CD14-positive monocyte (primary cell): Measurements from ENCODE around the gene METAP1D. TPM values are rescaled to one million over a fixed set of nuclear protein-coding genes. Genes with fewer than 3 reads are reported as not detected.

Experiments used
- DNase-seq, 3 donors: peaks; one replicate each; pipeline ENCODE4 v3.0.0-alpha.2; 2011 to 2022
- H2AFZ ChIP-seq: 2 replicates; pipeline ENCODE4 v1.6.0; 2012; ENCODE audit warnings: mild to moderate bottlenecking, low read depth, low read length, inconsistent platforms; ENCODE audit not compliant: insufficient read depth, poor library complexity, severe bottlenecking
- H3K27ac ChIP-seq, 2 donors: 1 replicate in 1 of 2; 2 replicates in 1 of 2; pipeline ENCODE4 v1.5.1; 2012 to 2013; ENCODE audit warnings: low read length in 2 of 2, control low read depth in 1 of 2, inconsistent platforms in 1 of 2, low read depth in 1 of 2, mild to moderate bottlenecking in 1 of 2
- H3K27me3 ChIP-seq, 2 donors: one replicate each; pipeline versions ENCODE4 v1.6.0 to v1.6.1; 2011 to 2013; ENCODE audit warnings: low read length in 2 of 2; ENCODE audit not compliant: control insufficient read depth in 2 of 2, insufficient read depth in 2 of 2
- H3K36me3 ChIP-seq, 2 donors: replicated peaks in 1 of 2; 1 replicate in 1 of 2; 2 replicates in 1 of 2; pipeline versions ENCODE4 v1.5.1 to v1.6.1; 2012 to 2013; ENCODE audit warnings: low read length in 2 of 2, control low read depth in 1 of 2, inconsistent platforms in 1 of 2, mild to moderate bottlenecking in 1 of 2; ENCODE audit not compliant: insufficient read depth in 2 of 2, control insufficient read depth in 1 of 2
- H3K4me1 ChIP-seq, 2 donors: 1 replicate in 1 of 2; 2 replicates in 1 of 2; pipeline versions ENCODE4 v1.5.1 to v1.6.1; 2012 to 2013; ENCODE audit warnings: low read length in 2 of 2, control low read depth in 1 of 2, inconsistent platforms in 1 of 2, mild to moderate bottlenecking in 1 of 2, moderate library complexity in 1 of 2; ENCODE audit not compliant: insufficient read depth in 2 of 2, control insufficient read depth in 1 of 2
- H3K4me2 ChIP-seq: replicated peaks from 2 replicates; pipeline ENCODE3; 2012; ENCODE audit warnings: low read length, moderate library complexity, mild to moderate bottlenecking; ENCODE audit not compliant: poor library complexity, severe bottlenecking; ENCODE audit errors: extremely low read depth
- H3K4me3 ChIP-seq, 3 experiments: fragments of 200-600 bp in 1 of 3; sonication (generic) in 1 of 3; replicated peaks in 1 of 3; 1 replicate in 2 of 3; 2 replicates in 1 of 3; pipeline ENCODE4 v1.5.1; 2011 to 2013; ENCODE audit warnings: low read length in 3 of 3, mild to moderate bottlenecking in 3 of 3, control low read depth in 2 of 3, low read depth in 2 of 3, inconsistent platforms in 1 of 3, moderate library complexity in 1 of 3
- H3K79me2 ChIP-seq: 2 replicates; pipeline ENCODE4 v1.6.0; 2012; ENCODE audit warnings: mild to moderate bottlenecking, control low read depth, inconsistent platforms, low read length, moderate library complexity; ENCODE audit not compliant: insufficient read depth
- H3K9ac ChIP-seq: 2 replicates; pipeline ENCODE4 v1.6.0; 2017; ENCODE audit warnings: low read length, mild to moderate bottlenecking; ENCODE audit not compliant: insufficient read depth, poor library complexity, severe bottlenecking
- H3K9me3 ChIP-seq, 2 donors: replicated peaks in 1 of 2; 1 replicate in 1 of 2; 2 replicates in 1 of 2; pipeline versions ENCODE4 v1.5.1 to v1.6.1; 2012 to 2013; ENCODE audit warnings: low read length in 2 of 2, control low read depth in 1 of 2; ENCODE audit not compliant: control insufficient read depth in 1 of 2, insufficient read depth in 1 of 2
- H4K20me1 ChIP-seq: 2 replicates; pipeline ENCODE4 v1.6.0; 2012; ENCODE audit warnings: mild to moderate bottlenecking, low read length, control low read depth, moderate library complexity; ENCODE audit not compliant: insufficient read depth
- H3K27ac Mint-ChIP-seq, 7 donors: one replicate each; pipeline ENCODE4 v1.8.0; 2020; ENCODE audit warnings: mild to moderate bottlenecking in 7 of 7, mixed read lengths in 7 of 7, moderate library complexity in 6 of 7, inconsistent platforms in 2 of 7
- H3K27me3 Mint-ChIP-seq, 3 donors: one replicate each; pipeline ENCODE4 v1.8.0; 2021 to 2022; ENCODE audit warnings: low read depth in 3 of 3, mild to moderate bottlenecking in 3 of 3, mixed read lengths in 3 of 3, moderate library complexity in 3 of 3, inconsistent platforms in 1 of 3
- H3K36me3 Mint-ChIP-seq, 2 donors: one replicate each; pipeline ENCODE4 v1.8.0; 2020; ENCODE audit warnings: mixed read lengths in 2 of 2, inconsistent platforms in 1 of 2, mild to moderate bottlenecking in 1 of 2
- H3K4me1 Mint-ChIP-seq: one replicate; pipeline ENCODE4 v1.8.0; 2020; ENCODE audit warnings: mild to moderate bottlenecking, mixed read lengths
- H3K4me3 Mint-ChIP-seq, 2 donors: one replicate each; pipeline ENCODE4 v1.8.0; 2020; ENCODE audit warnings: mild to moderate bottlenecking in 2 of 2, mixed read lengths in 2 of 2, moderate library complexity in 1 of 2
- H3K9me3 Mint-ChIP-seq, 7 donors: one replicate each; pipeline ENCODE4 v1.8.0; 2020 to 2022; ENCODE audit warnings: mixed read lengths in 7 of 7, mild to moderate bottlenecking in 6 of 7, moderate library complexity in 6 of 7, inconsistent platforms in 2 of 7
- intact Hi-C, 2 donors: fragments of 100-400 bp; cut with micrococcal nuclease; formaldehyde crosslinking; loops; one replicate each; pipeline versions ENCODE4 v1.15.0 to v1.15.1; 2023
- polyA plus RNA-seq, 3 donors: library from polyadenylated mRNA; depleted of rRNA in 1 of 3; unstranded in 2 of 3; stranded (reverse) in 1 of 3; fragments of 300-500 nt in 2 of 3; fragments of >200 nt in 1 of 3; fragmentation: Illumina TruSeq in 2 of 3; gene quantifications; 1 replicate in 2 of 3; 2 replicates in 1 of 3; pipeline ENCODE4 v1.2.3, GENCODE V29; 2012 to 2021
- TF ChIP-seq, protein P1 (sequence below): fragments of 200-600 bp; IDR thresholded peaks from one replicate; pipeline ENCODE4 v1.8.0; 2022; ENCODE audit warnings: antibody characterized with exemption, mild to moderate bottlenecking

Gene METAP1D
- polyA plus RNA-seq, 3 donors = 0.37 to 1.7 (median 0.41) TPM

DNA sequence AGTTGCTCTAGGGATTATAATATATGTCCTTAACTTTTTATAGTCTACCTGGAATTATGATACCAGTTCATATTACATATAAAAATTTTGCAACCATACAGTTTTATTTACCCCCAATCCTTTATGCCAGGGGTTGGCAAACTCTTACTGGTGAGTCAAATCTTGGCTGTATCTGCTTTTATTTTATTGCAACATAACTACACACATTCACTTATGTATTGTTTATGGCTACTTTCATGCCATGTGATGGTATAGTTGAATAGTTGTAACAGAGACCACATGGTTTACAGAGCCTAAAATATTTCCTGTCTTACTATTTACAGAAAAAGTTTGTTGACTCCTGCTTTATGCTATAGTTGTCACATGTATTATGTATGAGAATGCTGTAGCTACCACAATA lies 128.7 kb downstream of the METAP1D start:
- no peak overlapping the region for H3K9ac ChIP-seq
- Mint-ChIP-seq H3K27ac (no peak overlapping the region), H3K36me3 (no peaks in the 10 kb centered on the region), H3K4me3 (no peak overlapping the region), H3K9me3 (peaks cover 0 to 3% (median 0%) of the 10 kb centered on the region in 7 donors), H3K4me1 (no peaks in the 10 kb centered on the region), H3K27me3 (peaks cover 0 to 2% (median 2%) of the 10 kb centered on the region in 3 donors)
- no peak overlapping the region for H3K4me2 ChIP-seq
- no peaks in the 10 kb centered on the region for H3K4me1 ChIP-seq
- no peak overlapping the region for H2AFZ ChIP-seq
- H4K20me1 ChIP-seq = no peaks in the 10 kb centered on the region
- no peak overlapping the region for H3K27ac ChIP-seq
- intact Hi-C loops = loop anchor here in 1 of 2 donors (5.0 kb wide), 1 partner anchor 421 kb away; no protein-coding TSS in a partner anchor
- no peaks in the 10 kb centered on the region for H3K36me3 ChIP-seq
- no peak for DNase-seq
- no peaks in the 10 kb centered on the region for H3K79me2 ChIP-seq
- no peaks in the 10 kb centered on the region for H3K27me3 ChIP-seq
- no peak overlapping the region for H3K4me3 ChIP-seq
- TF ChIP-seq, protein P1, sequence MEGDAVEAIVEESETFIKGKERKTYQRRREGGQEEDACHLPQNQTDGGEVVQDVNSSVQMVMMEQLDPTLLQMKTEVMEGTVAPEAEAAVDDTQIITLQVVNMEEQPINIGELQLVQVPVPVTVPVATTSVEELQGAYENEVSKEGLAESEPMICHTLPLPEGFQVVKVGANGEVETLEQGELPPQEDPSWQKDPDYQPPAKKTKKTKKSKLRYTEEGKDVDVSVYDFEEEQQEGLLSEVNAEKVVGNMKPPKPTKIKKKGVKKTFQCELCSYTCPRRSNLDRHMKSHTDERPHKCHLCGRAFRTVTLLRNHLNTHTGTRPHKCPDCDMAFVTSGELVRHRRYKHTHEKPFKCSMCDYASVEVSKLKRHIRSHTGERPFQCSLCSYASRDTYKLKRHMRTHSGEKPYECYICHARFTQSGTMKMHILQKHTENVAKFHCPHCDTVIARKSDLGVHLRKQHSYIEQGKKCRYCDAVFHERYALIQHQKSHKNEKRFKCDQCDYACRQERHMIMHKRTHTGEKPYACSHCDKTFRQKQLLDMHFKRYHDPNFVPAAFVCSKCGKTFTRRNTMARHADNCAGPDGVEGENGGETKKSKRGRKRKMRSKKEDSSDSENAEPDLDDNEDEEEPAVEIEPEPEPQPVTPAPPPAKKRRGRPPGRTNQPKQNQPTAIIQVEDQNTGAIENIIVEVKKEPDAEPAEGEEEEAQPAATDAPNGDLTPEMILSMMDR = no peak
- no peaks in the 10 kb centered on the region for H3K9me3 ChIP-seq

DNA sequence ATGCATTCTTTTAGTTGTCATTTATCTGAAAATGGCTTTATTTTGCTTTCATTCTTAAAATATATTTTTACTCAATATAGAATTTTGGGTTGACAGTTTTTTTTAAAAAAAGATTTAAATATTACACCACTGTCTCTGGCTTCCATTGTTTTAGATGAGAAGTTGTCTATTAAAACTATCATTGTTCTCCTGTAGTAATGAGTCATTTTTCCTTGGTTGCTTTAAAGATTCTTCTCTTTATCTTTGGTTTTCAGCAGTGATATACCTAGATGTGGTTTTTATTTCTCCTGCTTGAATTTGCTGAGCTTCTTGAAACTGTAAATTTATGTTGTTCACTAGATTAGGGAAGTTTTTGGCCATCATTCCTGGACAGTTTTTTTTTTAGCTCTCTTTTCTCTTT lies 129.7 kb downstream of the METAP1D start:
- H3K4me2 ChIP-seq = no peak overlapping the region
- Mint-ChIP-seq H3K9me3 (peaks cover 0 to 3% (median 0%) of the 10 kb centered on the region in 7 donors), H3K4me3 (no peak overlapping the region), H3K27ac (no peak overlapping the region), H3K36me3 (no peaks in the 10 kb centered on the region), H3K27me3 (peaks cover 0 to 2% (median 2%) of the 10 kb centered on the region in 3 donors), H3K4me1 (no peaks in the 10 kb centered on the region)
- H4K20me1 ChIP-seq = no peaks in the 10 kb centered on the region
- no peak overlapping the region for H2AFZ ChIP-seq
- H3K27me3 ChIP-seq = no peaks in the 10 kb centered on the region
- H3K4me3 ChIP-seq = no peak overlapping the region
- intact Hi-C loops = loop anchor here in 1 of 2 donors (5.0 kb wide), 1 partner anchor 422 kb away; no protein-coding TSS in a partner anchor
- H3K9me3 ChIP-seq = no peaks in the 10 kb centered on the region
- no peak overlapping the region for H3K9ac ChIP-seq
- TF ChIP-seq, protein P1 = no peak
- H3K79me2 ChIP-seq = no peaks in the 10 kb centered on the region
- no peaks in the 10 kb centered on the region for H3K36me3 ChIP-seq
- H3K4me1 ChIP-seq = no peaks in the 10 kb centered on the region
- no peak for DNase-seq
- no peak overlapping the region for H3K27ac ChIP-seq

Other genes with a start within 250 kb of the METAP1D start
- 1 to 10 TPM; 6.5 to 8.8 (median 7.0) TPM for gene SLC25A12, start 105.7 kb upstream of the METAP1D start, polyA plus RNA-seq
- 10 to 100 TPM; 16.9 to 63.3 (median 62.8) TPM for gene HAT1, start 77.5 kb upstream of the METAP1D start, polyA plus RNA-seq
- under 1 TPM in 1 of 3 donors, not detected in 2; 0.05 TPM for gene DLX1, start 85.6 kb downstream of the METAP1D start, polyA plus RNA-seq
- under 1 TPM in 1 of 3 donors, not detected in 2; 0.08 TPM for gene DLX2, start 102.9 kb downstream of the METAP1D start, polyA plus RNA-seq